ENCODE measurements around the gene ZC3H13.

Gene ZC3H13

GRCh38 chr13:46079770-46080169 is 27.2 kb upstream of the ZC3H13 start:
- H3K4me3 ChIP-seq (ENCODE audit: low read length), result no peak overlapping the region
- H3F3A ChIP-seq (ENCODE audit: insufficient read depth, low read length), result no peaks in the 10 kb centered on the region
- no peaks in the 10 kb centered on the region for H3K27me3 ChIP-seq (replicated peaks; ENCODE audit: insufficient read depth, low read length)
- no peaks in the 10 kb centered on the region for H3K79me2 ChIP-seq (ENCODE audit: low read length)
- H3K9me3 ChIP-seq (replicated peaks; ENCODE audit: insufficient read depth, low read length), result no peaks in the 10 kb centered on the region
- H2AFZ ChIP-seq (ENCODE audit: low read length), result no peak overlapping the region
- H3K4me2 ChIP-seq (ENCODE audit: low read depth, low read length), result no peak overlapping the region
- no peak overlapping the region for H3K27ac ChIP-seq (ENCODE audit: low read length)
- TF ChIP-seq EZH2 (optimal IDR thresholded peaks at IDR 0.05; ENCODE audit: low read depth, low read length), result no peak
- TF ChIP-seq EZH2phosphoT487 (IDR thresholded peaks at IDR 0.05; ENCODE audit: low read length), result no peak
- no peak for TF ChIP-seq CTCF (IDR thresholded peaks at IDR 0.05; ENCODE audit: low read length)
- H3K9me2 ChIP-seq (replicated peaks; ENCODE audit: insufficient read depth, low read length), result no peaks in the 10 kb centered on the region
- no peaks in the 10 kb centered on the region for H3K36me3 ChIP-seq (replicated peaks; ENCODE audit: insufficient read depth, low read length)
- H4K20me1 ChIP-seq (ENCODE audit: insufficient read depth, low read length), result no peaks in the 10 kb centered on the region
- H3K9ac ChIP-seq (ENCODE audit: low read length), result no peak overlapping the region
- no peaks in the 10 kb centered on the region for H3K4me1 ChIP-seq (ENCODE audit: low read length)
- DNase-seq, result no peak

GRCh38 chr13:46077265-46077664 is 24.7 kb upstream of the ZC3H13 start:
- H3K9ac ChIP-seq (ENCODE audit: low read length), result no peak overlapping the region
- H3K4me1 ChIP-seq (ENCODE audit: low read length), result no peaks in the 10 kb centered on the region

GRCh38 chr13:46076827-46077226 is 24.3 kb upstream of the ZC3H13 start:
- Histone ChIP-seq H3F3A (ENCODE audit: insufficient read depth, low read length) (no peaks in the 10 kb centered on the region), H4K20me1 (ENCODE audit: insufficient read depth, low read length) (no peaks in the 10 kb centered on the region), H3K4me1 (ENCODE audit: low read length) (no peaks in the 10 kb centered on the region), H3K4me3 (ENCODE audit: low read length) (no peak overlapping the region), H3K9ac (ENCODE audit: low read length) (no peak overlapping the region), H3K36me3 (replicated peaks; ENCODE audit: insufficient read depth, low read length) (no peaks in the 10 kb centered on the region), H3K9me3 (replicated peaks; ENCODE audit: insufficient read depth, low read length) (no peaks in the 10 kb centered on the region), H3K4me2 (ENCODE audit: low read depth, low read length) (no peak overlapping the region), H3K27ac (ENCODE audit: low read length) (no peak overlapping the region), H3K27me3 (replicated peaks; ENCODE audit: insufficient read depth, low read length) (no peaks in the 10 kb centered on the region), H3K9me2 (replicated peaks; ENCODE audit: insufficient read depth, low read length) (no peaks in the 10 kb centered on the region), H3K79me2 (ENCODE audit: low read length) (no peaks in the 10 kb centered on the region), H2AFZ (ENCODE audit: low read length) (no peak overlapping the region)
- no peak for DNase-seq
- no peak for TF ChIP-seq EZH2phosphoT487 (IDR thresholded peaks at IDR 0.05; ENCODE audit: low read length)
- no peak for TF ChIP-seq CTCF (IDR thresholded peaks at IDR 0.05; ENCODE audit: low read length)
- TF ChIP-seq EZH2 (optimal IDR thresholded peaks at IDR 0.05; ENCODE audit: low read depth, low read length), result no peak

More at GRCh38 chr13:46077265-46077664, 24.7 kb upstream of the ZC3H13 start:
- Histone ChIP-seq H4K20me1 (ENCODE audit: insufficient read depth, low read length) (no peaks in the 10 kb centered on the region), H3K27ac (ENCODE audit: low read length) (no peak overlapping the region), H3K4me3 (ENCODE audit: low read length) (no peak overlapping the region), H2AFZ (ENCODE audit: low read length) (no peak overlapping the region), H3K79me2 (ENCODE audit: low read length) (no peaks in the 10 kb centered on the region), H3F3A (ENCODE audit: insufficient read depth, low read length) (no peaks in the 10 kb centered on the region), H3K36me3 (replicated peaks; ENCODE audit: insufficient read depth, low read length) (no peaks in the 10 kb centered on the region), H3K9me3 (replicated peaks; ENCODE audit: insufficient read depth, low read length) (no peaks in the 10 kb centered on the region), H3K27me3 (replicated peaks; ENCODE audit: insufficient read depth, low read length) (no peaks in the 10 kb centered on the region), H3K4me2 (ENCODE audit: low read depth, low read length) (no peak overlapping the region), H3K9me2 (replicated peaks; ENCODE audit: insufficient read depth, low read length) (no peaks in the 10 kb centered on the region)
- TF ChIP-seq EZH2 (optimal IDR thresholded peaks at IDR 0.05; ENCODE audit: low read depth, low read length), result no peak
- TF ChIP-seq CTCF (IDR thresholded peaks at IDR 0.05; ENCODE audit: low read length), result no peak
- no peak for TF ChIP-seq EZH2phosphoT487 (IDR thresholded peaks at IDR 0.05; ENCODE audit: low read length)
- no peak for DNase-seq
